Smooth muscle cell of the umbilical artery (primary cell): ENCODE data around the gene NPHP4. TPM values are rescaled to one million over a fixed set of nuclear protein-coding genes. Genes with fewer than 3 reads are reported as not detected.

Experiments used
- total RNA-seq: library from RNA; depleted of rRNA; stranded (reverse); fragments of >200 nt; gene quantifications from 2 replicates; pipeline ENCODE4 v1.2.3, GENCODE V29; 2014

The NPHP4 gene
- total RNA-seq: 6.2 and 9.7 TPM in 2 replicates

DNA sequence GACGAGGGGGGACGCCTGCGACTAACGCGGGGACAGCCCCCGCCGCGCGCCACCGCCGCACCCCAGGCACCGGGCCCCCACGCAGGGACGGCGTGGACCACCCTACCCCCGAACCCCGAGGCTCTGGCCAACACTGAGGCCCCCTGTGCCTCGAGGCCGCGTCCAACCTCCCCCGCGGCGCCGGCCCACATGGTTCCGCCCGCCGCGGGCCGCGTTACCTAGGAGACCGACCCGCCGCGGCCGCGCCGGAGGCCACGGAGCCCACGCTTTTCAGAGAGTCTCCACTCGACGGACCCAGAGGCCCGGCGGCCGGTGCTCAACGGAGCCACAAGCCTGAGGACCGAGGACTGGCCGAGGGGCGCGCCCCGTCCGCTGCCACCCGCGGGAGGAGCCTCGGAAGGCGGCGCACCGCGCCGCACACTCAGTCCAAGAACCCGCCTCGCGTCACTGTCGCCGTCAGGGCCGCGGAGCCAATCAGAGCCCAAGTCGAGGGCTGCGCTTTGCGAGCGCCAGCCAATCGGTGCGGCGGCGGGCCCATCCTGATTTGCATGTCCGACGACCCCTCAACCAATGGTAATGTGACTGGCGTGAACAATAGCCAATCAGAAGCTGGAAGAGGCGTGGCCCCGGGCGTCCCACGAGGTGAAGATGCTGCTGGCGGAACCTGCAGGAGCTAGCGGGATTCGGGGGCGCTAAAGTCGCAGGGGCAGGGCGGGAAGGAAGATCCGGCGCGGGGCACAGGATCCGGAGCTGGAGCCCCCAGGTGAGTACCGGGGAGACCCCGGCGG is at the start of gene NPHP4:
NPHP4 (minus strand) TSS at position 400 of the 788 bp plus-strand sequence. CDS start 6,136 bp downstream, outside the sequence.

Other genes with a start within 250 kb of the NPHP4 start
- 3.9 and 7.2 TPM in 2 replicates for gene KCNAB2, start 53.5 kb upstream of the NPHP4 start, total RNA-seq
- gene CHD5, start 187.9 kb upstream of the NPHP4 start, total RNA-seq: under 0.01 and 0.18 TPM in 2 replicates
- gene RPL22, start 207.2 kb upstream of the NPHP4 start, total RNA-seq: 111 and 124 TPM in 2 replicates
- gene RNF207, start 213.7 kb upstream of the NPHP4 start, total RNA-seq: 56.1 and 57.0 TPM in 2 replicates
- gene ICMT, start 243.5 kb upstream of the NPHP4 start, total RNA-seq: 87.3 and 95.2 TPM in 2 replicates